Sigmoid colon (tissue), 7 donors: ENCODE results near the gene MASP1. TPM values are rescaled to one million over a fixed set of nuclear protein-coding genes. Genes with fewer than 3 reads are reported as not detected.

Source experiments
- DNase-seq: peaks from one replicate; pipeline ENCODE4 v3.0.0-alpha.2; 2019
- H3K27ac ChIP-seq, 4 donors: fragments of 200-600 bp; sonication (generic); one replicate each; pipeline ENCODE4 v1.5.1; 2016 to 2019; ENCODE audit warnings: mild to moderate bottlenecking in 1 of 4
- H3K27me3 ChIP-seq, 3 donors: fragments of 200-600 bp; sonication (generic); one replicate each; pipeline ENCODE4 v1.5.1; 2019; ENCODE audit warnings: mild to moderate bottlenecking in 1 of 3
- H3K36me3 ChIP-seq, 4 donors: fragments of 200-600 bp; sonication (generic); one replicate each; pipeline ENCODE4 v1.5.1; 2016 to 2019
- H3K4me1 ChIP-seq, 4 donors: fragments of 200-600 bp; sonication (generic); one replicate each; pipeline ENCODE4 v1.5.1; 2017 to 2019
- H3K4me3 ChIP-seq, 4 donors: fragments of 200-600 bp; sonication (generic); one replicate each; pipeline ENCODE4 v1.5.1; 2017 to 2019; ENCODE audit warnings: mild to moderate bottlenecking in 2 of 4, moderate library complexity in 1 of 4
- H3K9me3 ChIP-seq, 4 donors: fragments of 200-600 bp in 3 of 4; sonication (generic) in 3 of 4; one replicate each; pipeline versions ENCODE4 v1.5.1 to v1.6.1; 2013 to 2019
- CTCF ChIP-seq, 4 experiments: fragments of 450-650 bp in 3 of 4; fragments of 200-600 bp in 1 of 4; IDR thresholded peaks; one replicate each; pipeline ENCODE4 v1.5.1; 2016 to 2019; ENCODE audit warnings: antibody characterized with exemption in 4 of 4, mild to moderate bottlenecking in 3 of 4, moderate library complexity in 2 of 4
- EP300 ChIP-seq, 4 donors: sonication (generic); formaldehyde crosslinking; IDR thresholded peaks; one replicate each; pipeline ENCODE4 v1.6.1; 2017; ENCODE audit warnings: antibody characterized with exemption in 4 of 4
- POLR2A ChIP-seq, 2 donors: fragments of 450-650 bp; IDR thresholded peaks; one replicate each; pipeline ENCODE4 v1.6.1; 2016; ENCODE audit warnings: antibody characterized with exemption in 2 of 2, mild to moderate bottlenecking in 2 of 2, moderate library complexity in 2 of 2
- POLR2AphosphoS5 ChIP-seq, 4 donors: sonication (generic); formaldehyde crosslinking; IDR thresholded peaks; one replicate each; pipeline ENCODE4 v1.6.1; 2017; ENCODE audit warnings: antibody characterized with exemption in 4 of 4
- WGBS, 2 donors: extraction: QIAGEN DNeasy Blood & Tissue Kit; methylation state at CpG; one replicate each; pipeline ENCODE4 v1.1.7; 2013; 5-methylcytosine and 5-hydroxymethylcytosine counted together
- intact Hi-C: fragments of 100-400 bp; cut with DNase I; formaldehyde crosslinking; loops from one replicate; pipeline ENCODE4 v1.15.1; 2023
- polyA plus RNA-seq, 3 donors: library from polyadenylated mRNA; stranded (reverse); fragments of 200-250 nt; gene quantifications; one replicate each; pipeline ENCODE4 v1.2.3, GENCODE V29; 2013
- total RNA-seq, 4 donors: library from RNA; depleted of rRNA; stranded (reverse); fragments of >200 nt; gene quantifications; one replicate each; pipeline ENCODE4 v1.1.0, GENCODE V29; 2016
- donor health status: healthy with polysubstance abuse.
- donor health status: Bipolar disorder and iron deficiency.
- donor health status: healthy.

MASP1 gene
- total and polyA plus RNA-seq, 7 donors, result 0.69 to 236 (median 93.5) TPM

GRCh38 chr3:187274977-187275338, 16.6 kb downstream of the MASP1 start:
- no peak for DNase-seq
- 50 to 68% methylated on average over 5 of the region's 5 CpGs for WGBS, 2 donors
- Histone ChIP-seq H3K27ac (no peak overlapping the region), H3K4me1 (peaks cover 0 to 11% (median 3%) of the 10 kb centered on the region in 4 donors), H3K36me3 (peaks cover 0 to 13% (median 6%) of the 10 kb centered on the region in 4 donors), H3K4me3 (no peak overlapping the region), H3K27me3 (no peaks in the 10 kb centered on the region), H3K9me3 (peaks cover 0 to 4% (median 0%) of the 10 kb centered on the region in 4 donors)
- intact Hi-C loops, result no loop called here
- TF ChIP-seq POLR2AphosphoS5 (IDR thresholded peaks at IDR 0.05), result no peak

DNA sequence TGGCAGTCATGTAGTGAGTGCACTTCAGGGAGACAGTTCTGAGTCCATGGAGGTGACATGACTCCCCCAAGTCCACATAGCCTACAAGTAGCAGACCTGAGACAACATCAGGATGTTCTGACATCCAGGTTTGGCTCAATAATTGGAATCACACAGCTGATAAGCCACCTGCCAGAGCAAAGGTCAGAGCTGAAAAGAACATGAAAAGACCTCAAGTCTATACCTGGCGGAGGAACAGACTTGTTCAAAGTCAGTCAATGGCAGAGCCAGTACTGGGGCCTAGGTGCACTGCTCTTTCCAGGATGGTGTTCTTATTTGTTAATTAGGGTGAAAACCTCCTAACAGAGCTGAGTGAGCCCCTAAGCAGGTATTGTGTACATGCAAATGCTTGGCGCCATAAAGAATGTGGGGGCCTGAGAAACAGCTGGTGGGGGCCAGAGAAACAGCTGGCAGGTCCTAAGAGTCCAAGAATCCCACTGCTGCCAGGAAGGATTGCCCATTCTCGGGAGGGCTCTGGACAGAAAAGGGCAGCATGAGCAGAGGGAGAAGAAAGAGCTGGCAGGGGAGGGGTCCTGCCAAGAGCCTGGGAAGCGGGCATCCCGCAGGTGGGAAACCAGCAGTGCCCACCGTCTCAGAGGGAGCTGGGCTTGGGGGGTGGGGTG, 17.1 kb downstream of the MASP1 start:
- no peak for DNase-seq
- no peak overlapping the region for H3K27ac ChIP-seq
- intact Hi-C loops, result no loop called here
- 85 to 87% methylated on average over 6 of the region's 6 CpGs for WGBS, 2 donors
- no peak for TF ChIP-seq POLR2AphosphoS5 (IDR thresholded peaks at IDR 0.05)
- peaks cover 0 to 11% (median 3%) of the 10 kb centered on the region in 4 donors for H3K4me1 ChIP-seq
- H3K36me3 ChIP-seq, result peaks cover 0 to 18% (median 7%) of the 10 kb centered on the region in 4 donors
- H3K4me3 ChIP-seq, result no peak overlapping the region
- peaks cover 0 to 8% (median under 1%) of the 10 kb centered on the region in 4 donors for H3K9me3 ChIP-seq
- no peaks in the 10 kb centered on the region for H3K27me3 ChIP-seq

- no peaks in the 10 kb centered on the region for H3K27me3 ChIP-seq
- no peak overlapping the region for H3K4me3 ChIP-seq
- H3K9me3 ChIP-seq, result peaks cover 0 to 13% (median 1%) of the 10 kb centered on the region in 4 donors
- H3K27ac ChIP-seq, result no peak overlapping the region
- H3K4me1 ChIP-seq, result peaks cover 0 to 4% (median 2%) of the 10 kb centered on the region in 4 donors
- TF ChIP-seq POLR2A (IDR thresholded peaks at IDR 0.05), result no peak
- no peak for TF ChIP-seq EP300 (IDR thresholded peaks at IDR 0.05)
- TF ChIP-seq CTCF (IDR thresholded peaks at IDR 0.05), result no peak
- TF ChIP-seq POLR2AphosphoS5 (IDR thresholded peaks at IDR 0.05), result no peak
- 81 to 89% methylated on average over 2 of the region's 2 CpGs for WGBS, 2 donors
- peaks cover 0 to 34% (median 11%) of the 10 kb centered on the region in 4 donors for H3K36me3 ChIP-seq
- DNase-seq, result no peak
- intact Hi-C loops, result no loop called here
Observed at GRCh38 chr3:187271582-187271981, 20.0 kb downstream of the MASP1 start.

- peaks cover 0 to 25% (median 22%) of the 10 kb centered on the region in 4 donors for H3K4me1 ChIP-seq
Observed at GRCh38 chr3:187269486-187269885, 22.1 kb downstream of the MASP1 start.

DNA sequence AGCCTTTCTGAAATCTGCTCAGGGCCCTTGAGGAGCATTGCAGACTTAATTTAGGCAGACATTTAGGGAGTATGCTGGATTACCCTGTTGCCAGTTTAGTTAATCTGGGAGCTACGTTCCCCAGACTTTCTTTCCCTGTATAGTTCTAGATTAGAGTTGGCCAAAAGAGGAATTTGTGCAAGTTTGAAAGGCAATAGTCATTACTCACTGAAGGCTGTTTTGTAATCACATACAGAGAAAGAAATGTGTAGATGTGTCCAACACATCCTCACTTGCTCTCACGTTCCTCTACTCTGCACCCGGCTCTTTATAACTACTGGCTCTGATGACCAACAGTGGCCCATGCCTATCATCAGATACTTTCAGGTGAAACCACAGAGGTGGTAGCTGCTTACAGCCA, 24.2 kb downstream of the MASP1 start:
- no peaks in the 10 kb centered on the region for H3K27me3 ChIP-seq
- 82 to 89% methylated on average over 3 of the region's 3 CpGs for WGBS, 2 donors
- H3K27ac ChIP-seq, result peak overlapping the region in 3 of 4 donors; percentile 0 to 78 (median 70)
- intact Hi-C loops, result no loop called here
- DNase-seq, result no peak
- peaks cover 0 to 13% (median 1%) of the 10 kb centered on the region in 4 donors for H3K9me3 ChIP-seq
- H3K36me3 ChIP-seq, result peaks cover 0 to 34% (median 11%) of the 10 kb centered on the region in 4 donors
- peaks cover 0 to 43% (median 42%) of the 10 kb centered on the region in 4 donors for H3K4me1 ChIP-seq
- no peak overlapping the region for H3K4me3 ChIP-seq
- TF ChIP-seq EP300 (IDR thresholded peaks at IDR 0.05) (no peak), POLR2AphosphoS5 (IDR thresholded peaks at IDR 0.05) (no peak), CTCF (IDR thresholded peaks at IDR 0.05) (no peak), POLR2A (IDR thresholded peaks at IDR 0.05) (no peak)

More at GRCh38 chr3:187269486-187269885, 22.1 kb downstream of the MASP1 start:
- Histone ChIP-seq H3K9me3 (peaks cover 0 to 13% (median 1%) of the 10 kb centered on the region in 4 donors), H3K4me3 (no peak overlapping the region), H3K27me3 (no peaks in the 10 kb centered on the region), H3K27ac (no peak overlapping the region), H3K36me3 (peaks cover 0 to 34% (median 11%) of the 10 kb centered on the region in 4 donors)
- intact Hi-C loops, result no loop called here
- DNase-seq, result no peak
- TF ChIP-seq EP300 (IDR thresholded peaks at IDR 0.05), result no peak
- no peak for TF ChIP-seq POLR2AphosphoS5 (IDR thresholded peaks at IDR 0.05)
- no peak for TF ChIP-seq POLR2A (IDR thresholded peaks at IDR 0.05)
- no peak for TF ChIP-seq CTCF (IDR thresholded peaks at IDR 0.05)
